ENCODE measurements around the gene MEPE. TPM values are rescaled to one million over a fixed set of nuclear protein-coding genes. Genes with fewer than 3 reads are reported as not detected.

MEPE gene
- polyA plus RNA-seq, 3 donors, result not detected

DNA sequence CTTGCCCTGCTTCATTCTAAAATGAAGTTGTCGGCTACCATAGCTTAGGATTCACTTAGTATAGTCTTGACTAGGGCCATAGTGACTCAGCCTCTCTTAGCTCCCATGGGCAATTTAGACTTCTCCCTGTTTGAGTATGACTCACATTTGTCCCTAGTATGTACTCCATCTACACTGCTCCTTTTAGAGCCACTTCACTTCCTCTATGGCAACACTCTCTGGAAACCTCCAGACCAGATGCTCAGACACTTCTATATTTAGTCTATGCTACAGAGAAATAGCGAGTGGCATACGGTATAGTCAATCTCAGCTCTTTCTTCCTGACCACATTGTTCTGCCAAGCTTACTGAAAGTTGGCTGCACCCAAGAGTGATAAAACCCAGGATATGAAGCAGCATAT lies 11.2 kb downstream of the MEPE start:
- DNase-seq, result no peak

DNA sequence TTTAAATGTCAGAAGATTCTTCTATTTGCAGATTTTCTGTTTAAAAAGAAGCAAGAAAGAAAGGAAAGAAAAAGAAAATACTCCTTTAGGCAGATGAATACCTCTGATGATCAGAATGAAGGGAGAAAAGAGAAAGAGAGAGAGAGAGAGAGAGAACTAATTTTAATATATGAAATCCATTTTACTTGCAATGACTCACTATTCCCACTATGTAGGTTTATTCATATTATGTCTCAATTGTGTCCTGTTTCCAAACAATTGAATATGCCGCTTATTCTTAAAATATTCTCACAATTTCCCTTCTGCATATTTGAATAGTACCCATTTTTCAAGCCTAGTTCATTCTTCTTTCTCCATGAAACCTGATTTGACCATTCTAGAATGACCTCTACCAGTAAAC lies 11.7 kb downstream of the MEPE start:
- DNase-seq, result no peak

DNA sequence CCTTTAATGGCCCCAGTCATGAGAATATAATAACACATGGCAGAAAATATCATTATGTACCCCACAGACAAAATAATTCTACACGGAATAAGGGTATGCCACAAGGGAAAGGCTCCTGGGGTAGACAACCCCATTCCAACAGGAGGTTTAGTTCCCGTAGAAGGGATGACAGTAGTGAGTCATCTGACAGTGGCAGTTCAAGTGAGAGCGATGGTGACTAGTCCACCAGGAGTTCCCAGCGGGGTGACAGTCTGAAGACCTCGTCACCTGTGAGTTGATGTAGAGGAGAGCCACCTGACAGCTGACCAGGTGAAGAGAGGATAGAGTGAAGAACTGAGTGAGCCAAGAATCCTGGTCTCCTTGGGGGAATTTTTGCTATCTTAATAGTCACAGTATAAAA lies 13.5 kb downstream of the MEPE start:
- DNase-seq, result no peak

DNA sequence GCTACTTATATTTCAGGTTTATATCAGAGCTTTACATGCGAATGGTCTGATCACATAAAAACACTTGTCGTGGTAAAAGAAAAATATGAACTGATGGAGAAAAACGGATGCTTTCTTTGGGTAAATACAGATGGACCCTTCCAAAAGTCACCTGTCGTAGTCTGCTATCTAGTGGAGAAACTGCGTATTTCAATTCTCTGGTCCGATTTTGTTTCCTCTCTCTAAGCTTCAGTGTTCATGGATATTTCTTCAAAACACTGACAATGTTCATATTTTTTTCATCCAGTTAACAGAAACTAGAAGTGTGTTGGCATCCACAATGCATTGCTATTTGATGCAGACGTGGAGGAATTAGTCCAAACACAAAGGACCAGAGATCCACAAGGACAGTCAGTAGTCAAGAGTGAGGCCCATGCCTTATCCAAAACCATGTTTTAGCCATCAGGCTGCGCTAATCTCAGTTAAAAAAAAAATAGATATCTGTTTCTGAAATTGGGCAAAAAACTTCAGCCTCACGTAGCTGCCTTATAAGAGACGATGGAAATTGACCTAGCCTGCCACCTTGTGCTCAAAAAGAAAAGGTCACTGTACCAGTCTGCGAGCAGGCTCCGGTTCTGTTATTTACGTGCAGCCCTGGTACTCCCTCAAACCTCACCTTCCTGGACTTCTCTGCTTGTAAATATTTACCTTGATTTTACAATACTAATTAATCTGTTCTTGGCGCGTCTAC lies 16.0 kb downstream of the MEPE start:
- peak; percentile 36 for DNase-seq

DNA sequence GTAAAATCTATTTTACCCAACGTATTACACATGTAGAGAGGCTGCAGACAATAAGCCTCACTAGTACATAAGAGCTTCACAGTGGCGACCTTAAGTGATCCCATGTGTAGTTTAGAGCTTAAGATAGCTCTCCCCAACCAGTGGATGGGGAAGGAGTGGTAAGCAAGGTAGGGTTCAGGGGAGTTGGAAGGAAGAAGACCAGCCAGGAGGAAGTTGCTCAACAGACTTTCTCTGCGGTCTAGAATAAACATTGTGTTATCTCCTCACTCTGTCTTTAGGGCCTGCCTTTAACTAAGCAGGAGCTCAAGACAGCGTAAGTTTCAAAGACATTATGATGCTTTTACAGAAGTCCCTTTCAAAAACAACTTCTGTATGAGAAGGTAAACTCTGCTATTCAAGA lies 16.8 kb downstream of the MEPE start:
- no peak for DNase-seq

DNA sequence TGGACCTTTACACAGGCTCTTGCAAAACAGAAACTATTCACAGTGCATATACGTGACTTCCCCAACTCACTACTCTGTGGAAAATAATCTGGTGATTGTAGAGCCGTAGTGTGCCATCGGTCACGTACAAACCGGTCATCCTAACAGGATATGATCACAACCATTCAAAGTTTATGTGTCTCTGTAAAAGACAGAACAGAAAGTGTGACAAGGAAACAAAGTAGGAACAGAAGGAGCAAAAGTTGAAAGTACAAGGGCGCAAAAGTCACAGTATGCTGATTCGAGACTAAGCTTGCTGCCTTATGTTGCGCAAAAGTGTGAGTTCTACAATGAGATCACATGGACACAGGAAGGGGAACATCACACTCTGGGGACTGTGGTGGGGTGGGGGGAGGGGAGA lies 18.6 kb downstream of the MEPE start:
- DNase-seq, result no peak

DNA sequence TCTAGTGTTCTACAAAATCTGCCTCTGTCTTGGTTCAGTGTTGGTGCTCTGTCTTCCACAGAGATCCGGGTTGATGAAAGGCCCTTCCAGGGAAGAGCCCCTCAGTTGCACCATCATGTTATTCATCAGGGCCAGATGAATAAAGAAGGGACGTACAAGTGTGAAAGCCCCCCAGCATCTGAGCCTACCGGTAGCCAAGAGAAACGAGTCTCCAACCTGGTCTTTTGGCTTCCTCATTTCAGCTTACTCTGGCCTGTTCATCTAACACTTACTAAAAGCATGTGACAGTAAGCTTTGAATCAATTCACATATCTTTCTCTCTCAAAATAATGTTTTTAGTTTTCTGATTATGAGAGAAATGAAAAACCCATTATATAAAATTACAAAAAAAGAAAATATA lies 19.2 kb downstream of the MEPE start:
- no peak for DNase-seq

DNA sequence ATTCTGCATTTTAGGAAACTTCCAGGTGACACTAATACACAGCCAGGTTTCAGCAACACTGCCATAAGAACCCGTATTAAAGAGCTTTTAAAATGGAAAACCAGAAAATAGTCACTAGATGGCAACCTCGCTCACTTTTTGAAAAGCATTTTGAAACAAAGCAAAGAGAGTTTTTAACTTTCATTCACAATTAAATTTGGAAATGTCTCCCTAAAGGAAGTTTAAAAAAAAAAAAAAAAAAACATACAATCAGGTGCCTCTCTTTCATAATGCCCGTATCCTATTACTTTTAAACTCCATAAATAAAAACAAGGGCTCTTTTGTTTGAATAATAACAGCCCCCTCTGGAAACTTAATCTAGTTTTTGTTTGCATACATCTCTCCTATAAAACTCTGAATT lies 20.3 kb downstream of the MEPE start:
- DNase-seq, result peak; percentile 50

DNA sequence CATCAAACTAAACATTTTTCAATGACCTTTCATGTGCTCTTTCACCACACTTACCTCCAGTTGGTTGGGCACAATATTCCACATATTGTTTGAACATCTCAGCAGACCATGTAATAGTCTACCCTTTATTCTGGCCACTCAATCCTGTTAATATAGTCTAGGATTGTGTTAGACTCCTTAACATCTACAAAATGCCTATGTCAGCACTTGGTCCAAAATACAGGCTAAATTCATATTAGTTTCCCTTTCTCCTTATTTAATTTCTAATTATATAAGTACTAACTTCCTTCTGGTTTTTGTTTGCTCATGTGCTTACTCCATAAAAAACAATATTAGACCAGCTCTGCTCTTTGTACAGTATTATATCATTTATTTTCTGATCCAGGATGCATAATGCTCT lies 21.1 kb downstream of the MEPE start:
- DNase-seq, result no peak

DNA sequence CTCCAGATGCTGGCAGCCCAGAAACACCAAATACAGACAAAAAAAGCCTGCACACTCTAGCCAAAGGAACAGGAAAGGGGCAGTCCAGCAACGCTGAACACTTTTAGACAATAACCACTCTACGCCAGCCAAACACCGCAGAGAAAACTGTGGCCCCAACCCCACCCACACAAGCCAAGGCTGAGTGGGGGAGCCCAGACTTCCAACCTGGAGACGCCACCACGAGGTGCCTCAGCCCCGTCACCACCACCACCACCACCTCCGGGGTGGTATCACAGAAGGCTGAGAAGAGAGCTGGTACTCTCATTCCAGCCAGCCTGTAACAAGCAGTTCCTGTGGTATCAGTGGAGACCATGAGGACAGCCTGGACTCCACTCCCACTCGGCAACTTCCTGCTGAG lies 22.8 kb downstream of the MEPE start:
- DNase-seq, result no peak

DNA sequence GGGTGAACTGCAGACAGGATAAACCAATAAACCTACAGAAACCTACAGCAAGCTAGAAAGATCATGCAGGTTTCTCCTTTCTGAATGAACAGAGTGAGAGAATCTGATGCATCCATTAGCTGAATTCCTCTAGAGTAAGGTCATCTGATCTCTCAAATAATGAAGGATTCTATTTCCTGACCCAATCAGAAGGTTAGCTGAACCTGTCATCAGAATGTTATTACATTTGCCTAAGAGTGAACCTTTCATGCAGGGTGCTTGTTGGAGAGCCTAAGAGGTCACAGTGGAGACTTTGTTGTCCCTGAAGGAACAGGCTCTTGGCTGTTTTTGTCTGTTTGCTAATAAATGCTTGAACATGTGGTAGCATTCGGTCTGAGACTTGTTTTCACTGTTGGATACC lies 24.0 kb downstream of the MEPE start:
- no peak for DNase-seq

DNA sequence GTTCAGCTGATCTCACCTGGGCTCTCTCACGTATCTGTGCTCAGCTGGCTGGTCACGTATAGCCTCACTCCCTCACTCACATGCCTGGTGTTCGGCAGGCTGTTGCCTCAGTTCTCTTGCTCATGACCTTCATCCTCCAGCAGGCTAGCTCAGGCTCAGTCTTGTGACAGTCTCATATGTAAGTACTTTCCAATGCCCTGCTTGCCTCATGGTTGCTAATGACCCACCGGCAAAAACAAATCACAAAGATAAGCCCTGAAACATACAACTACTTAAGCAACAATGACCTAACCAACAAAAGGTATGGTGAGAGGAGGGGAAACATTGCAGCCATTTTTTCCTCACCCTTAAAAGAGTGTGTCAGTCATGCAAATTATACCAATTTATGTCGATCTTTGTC lies 25.0 kb downstream of the MEPE start:
- no peak for DNase-seq

DNA sequence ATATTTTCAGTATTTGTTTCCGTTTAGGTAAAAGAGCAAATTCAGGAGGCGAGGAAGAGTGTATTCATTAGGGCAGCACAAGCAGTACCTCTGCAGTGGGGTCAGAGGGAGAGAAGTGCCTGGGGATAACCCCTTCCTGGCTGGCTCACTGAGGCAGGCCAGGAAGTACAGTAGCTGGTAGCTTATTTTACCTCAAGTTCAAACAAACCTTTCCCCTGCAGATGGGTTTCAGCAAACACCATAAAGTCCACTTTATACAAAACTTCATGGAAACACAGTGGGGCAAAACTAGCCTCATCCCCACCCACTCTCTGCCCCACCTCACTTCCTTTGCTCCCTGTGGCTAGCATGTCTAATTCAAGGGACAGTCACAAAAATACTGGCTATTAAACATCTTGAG lies 29.5 kb downstream of the MEPE start:
- DNase-seq, result no peak

DNA sequence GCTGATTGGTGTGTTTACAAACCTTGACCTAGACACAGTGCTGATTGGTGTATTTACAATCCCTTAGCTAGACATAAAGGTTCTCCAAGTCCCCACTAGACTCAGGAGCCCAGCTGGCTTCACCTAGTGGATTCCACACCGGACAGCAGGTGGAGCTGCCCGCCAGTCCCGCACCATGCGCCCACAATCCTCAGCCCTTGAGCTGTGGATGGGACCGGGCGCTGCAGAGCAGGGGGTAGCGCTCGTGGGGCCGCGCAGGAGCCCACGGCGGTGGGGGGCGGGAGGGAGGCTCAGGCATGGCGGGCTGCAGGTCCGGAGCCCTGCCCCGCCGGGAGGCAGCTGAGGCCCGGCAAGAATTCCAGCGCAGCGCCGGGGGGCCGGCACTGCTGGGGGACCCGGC lies 30.7 kb downstream of the MEPE start:
- no peak for DNase-seq

DNA sequence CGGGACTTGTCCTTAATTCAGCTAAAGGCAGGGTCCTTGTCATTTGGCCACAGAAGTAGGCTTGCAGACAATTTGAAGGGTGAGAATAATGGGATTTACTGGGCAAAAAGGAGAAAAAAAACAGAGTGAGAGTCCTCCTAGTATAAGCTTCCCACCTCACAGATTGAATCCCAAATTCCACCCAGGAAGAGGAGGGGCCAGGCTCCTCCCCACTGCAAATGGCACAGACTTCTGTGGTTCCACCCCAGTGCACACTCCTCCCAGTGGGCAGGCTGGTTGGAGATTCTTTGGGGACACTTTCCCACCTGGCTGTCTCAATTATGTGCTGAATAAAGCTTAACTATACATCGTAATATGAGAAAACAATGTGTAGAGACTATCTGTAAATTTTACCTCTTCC lies 31.6 kb downstream of the MEPE start:
- DNase-seq, result no peak

DNA sequence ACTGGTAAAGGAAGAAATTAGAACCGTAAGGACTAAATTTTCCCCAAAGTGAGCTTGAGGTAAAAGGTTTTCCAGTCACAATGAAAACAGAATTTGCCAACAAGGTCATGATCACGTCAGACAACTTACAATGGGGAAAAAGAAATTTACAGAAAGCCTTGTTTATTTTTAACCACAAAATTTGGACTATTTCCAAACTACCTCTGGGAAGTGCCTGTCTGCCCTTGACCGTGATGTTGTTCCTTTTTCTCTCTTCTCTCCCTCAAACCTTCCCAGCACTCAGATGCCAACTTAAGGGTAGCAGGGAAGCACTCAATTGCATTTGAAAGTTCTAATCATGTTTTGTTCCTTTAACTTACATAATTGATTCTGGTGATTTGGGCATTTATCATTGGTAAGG lies 32.5 kb downstream of the MEPE start:
- no peak for DNase-seq

DNA sequence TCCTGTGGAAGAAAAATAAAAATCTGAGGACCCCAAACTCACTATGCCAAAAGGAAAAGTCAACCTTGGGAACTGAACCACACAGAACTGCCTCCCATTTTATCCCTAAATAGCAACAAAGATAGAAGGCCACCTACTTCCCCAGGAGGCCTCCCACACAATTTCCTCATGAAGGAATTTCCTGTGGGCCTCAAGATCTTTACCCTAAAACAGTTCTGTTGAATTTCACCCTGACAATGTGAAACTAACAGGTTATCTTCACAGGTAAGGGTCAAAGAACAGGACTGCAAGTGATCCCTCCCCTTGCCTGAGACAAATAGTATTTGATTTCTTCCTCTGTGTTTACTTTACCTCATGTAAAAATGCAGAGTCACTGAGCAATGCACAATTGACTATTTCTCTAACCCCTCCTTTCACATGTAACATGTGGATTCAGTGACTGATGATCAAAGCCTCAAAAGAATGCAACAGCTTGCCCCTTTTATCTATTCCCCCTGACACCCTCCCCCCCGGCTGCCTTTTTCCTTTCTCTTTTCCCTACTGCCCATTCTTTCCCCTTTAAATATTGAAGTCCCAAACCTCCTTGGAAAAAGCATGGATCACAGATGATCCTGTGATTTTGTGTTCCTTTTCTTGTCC lies 33.3 kb downstream of the MEPE start:
- no peak for DNase-seq

DNA sequence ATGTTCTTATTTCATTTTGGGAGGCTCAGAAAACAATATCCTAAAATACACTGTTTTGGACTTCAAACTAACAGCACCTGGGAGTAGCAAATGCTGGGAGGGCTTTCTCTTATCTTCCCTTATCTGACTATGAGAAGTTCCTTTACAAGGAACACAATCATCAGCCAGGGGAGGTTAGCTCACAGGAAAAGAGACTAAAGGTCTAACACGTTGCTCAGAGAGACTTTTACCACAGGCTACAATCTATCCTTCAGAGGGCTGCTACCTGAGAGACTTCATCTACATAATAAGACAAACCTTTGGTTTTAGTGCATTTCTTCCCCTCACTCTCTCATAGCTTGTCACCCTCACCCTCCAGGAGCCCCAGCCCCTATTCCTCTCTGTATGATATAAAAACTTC lies 35.8 kb downstream of the MEPE start:
- no peak for DNase-seq

DNA sequence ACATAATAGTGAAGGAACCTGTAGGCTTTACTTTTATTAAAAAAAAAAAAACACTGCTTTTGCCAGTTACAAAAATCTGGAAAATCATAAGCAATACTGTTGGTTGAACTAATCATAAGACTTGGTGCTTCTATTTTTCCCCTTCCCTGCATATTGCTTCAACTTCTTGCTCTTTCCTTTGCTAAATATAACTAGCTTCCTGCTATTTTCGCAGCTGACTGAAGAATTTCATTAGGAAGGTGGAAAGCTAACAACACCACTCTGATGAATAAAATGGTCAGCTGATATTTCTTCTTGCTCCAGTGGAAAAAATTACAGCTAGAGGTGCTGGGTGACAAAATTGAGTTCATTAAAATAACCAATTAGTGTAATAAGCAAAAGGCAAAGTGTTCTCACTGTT lies 39.3 kb downstream of the MEPE start:
- DNase-seq, result no peak

DNA sequence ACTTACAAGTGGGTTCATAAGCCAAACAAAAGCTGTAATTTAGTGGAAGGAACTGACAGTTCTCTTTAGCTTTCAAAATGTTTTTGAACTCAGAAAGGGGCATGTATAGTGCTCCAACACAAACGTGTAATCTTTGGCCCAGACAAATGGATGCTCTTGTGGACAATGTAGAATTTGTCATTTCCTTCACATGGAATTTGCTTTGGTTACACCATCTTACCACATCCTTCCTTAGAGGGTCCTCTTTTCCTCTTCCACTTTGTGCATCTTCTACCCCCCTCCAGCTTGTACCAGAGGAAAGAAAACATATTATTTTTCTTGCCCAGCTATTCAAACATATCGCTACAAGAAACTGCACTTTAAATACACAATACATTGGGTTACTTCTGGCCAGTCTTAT lies 42.4 kb downstream of the MEPE start:
- no peak for DNase-seq

DNA sequence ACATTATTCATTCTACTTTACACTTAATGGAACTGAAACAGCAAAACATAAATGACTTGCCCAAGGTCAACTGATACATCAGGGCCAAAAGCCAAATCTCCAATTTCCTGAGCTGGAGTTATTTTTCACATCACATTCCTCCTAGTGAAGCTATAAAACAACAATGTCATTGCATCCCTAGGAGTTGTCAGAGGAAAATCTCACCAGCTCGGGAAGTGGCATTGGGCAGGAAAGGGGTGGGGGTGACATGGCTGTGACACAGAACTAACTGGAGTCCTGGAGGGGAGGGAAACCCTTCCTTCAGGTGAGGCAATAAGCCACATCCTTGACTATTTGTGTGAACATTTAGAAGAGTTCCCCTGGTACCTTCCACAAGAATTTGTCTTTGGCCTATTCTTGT lies 47.3 kb downstream of the MEPE start:
- no peak for DNase-seq

DNA sequence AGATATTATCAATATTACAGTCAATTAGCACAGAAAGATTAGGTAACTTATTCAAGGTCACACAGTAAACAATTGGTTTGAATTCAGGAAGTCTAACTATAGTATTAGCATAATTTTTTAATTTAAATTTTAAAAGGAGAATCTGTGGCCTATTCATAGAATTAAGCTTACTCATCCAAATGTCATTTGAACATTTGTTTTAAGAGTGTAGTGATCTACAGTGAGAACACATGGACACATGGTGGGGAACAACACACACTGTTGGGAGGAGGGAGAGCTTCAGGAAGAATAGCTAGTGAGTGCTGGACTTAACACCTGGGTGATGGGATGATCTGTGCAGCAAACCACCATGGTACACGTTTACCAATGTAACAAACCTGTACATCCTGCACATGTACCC lies 48.3 kb downstream of the MEPE start:
- no peak for DNase-seq

DNA sequence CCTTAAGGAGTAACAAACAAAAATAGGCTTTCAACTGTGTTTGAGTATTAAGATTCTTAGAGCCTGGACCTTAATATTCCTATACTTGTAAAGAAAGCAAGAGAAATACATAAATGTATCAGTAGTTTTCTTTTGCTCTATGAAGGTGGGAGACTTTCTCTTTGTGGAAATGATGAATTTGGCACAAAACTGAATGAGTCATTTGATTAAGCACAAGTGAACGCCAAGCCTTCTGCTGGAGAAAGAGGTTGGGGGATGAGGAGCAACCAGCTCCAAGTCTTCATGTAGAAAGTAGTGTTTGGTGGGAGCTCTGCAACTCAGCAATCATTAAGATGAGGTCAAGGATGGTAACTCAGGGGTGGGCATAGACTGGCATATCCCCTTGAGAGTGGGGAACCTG lies 49.6 kb downstream of the MEPE start:
- no peak for DNase-seq

DNA sequence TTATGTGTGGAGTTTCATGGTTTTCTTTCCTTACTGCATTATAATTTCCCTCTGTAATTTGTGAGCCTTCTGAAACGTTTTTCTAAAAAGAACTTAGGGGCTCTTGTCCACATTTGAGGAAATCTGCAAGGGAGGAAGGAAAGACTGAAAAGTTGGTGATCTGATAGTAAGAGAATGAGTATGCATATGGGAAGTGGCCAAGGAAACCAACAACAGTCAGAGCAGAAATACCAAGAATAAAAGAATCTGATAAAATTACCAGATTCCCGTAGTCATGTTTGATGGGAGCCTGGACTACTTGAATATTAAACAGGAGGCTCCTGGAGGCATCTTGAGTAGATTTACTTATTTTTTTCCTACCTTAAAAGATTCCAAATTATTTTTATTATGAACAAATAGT lies 50.1 kb downstream of the MEPE start:
- no peak for DNase-seq
